ENCODE results near the gene TAS1R2.

TAS1R2 gene

GRCh38 chr1:18819203-18819602, 40.3 kb downstream of the TAS1R2 start:
- DNase-seq, result no peak

GRCh38 chr1:18817795-18818435, 41.5 kb downstream of the TAS1R2 start:
- no peak for DNase-seq

DNA sequence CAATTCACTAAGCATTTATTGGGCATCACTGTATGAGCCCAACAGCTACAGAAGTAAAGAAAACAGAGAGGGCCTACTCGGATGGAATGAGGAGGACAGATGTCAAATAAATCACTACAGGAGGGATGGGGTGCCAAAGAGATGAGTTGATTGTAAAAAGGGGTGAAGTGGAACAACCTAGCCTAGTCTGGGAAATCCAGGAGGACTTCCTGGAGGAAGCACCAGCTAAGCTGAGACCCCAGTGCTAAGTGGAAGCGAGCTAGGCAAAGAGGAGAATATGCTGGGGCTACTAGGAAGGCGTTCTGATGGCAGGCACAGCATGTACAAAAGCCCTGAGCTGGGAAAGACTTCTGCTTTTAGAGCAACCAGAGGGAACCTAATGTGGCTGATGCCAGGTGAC, 42.1 kb downstream of the TAS1R2 start:
- no peak for DNase-seq

- no peak for DNase-seq
Observed at GRCh38 chr1:18816808-18817207, 42.7 kb downstream of the TAS1R2 start.

DNA sequence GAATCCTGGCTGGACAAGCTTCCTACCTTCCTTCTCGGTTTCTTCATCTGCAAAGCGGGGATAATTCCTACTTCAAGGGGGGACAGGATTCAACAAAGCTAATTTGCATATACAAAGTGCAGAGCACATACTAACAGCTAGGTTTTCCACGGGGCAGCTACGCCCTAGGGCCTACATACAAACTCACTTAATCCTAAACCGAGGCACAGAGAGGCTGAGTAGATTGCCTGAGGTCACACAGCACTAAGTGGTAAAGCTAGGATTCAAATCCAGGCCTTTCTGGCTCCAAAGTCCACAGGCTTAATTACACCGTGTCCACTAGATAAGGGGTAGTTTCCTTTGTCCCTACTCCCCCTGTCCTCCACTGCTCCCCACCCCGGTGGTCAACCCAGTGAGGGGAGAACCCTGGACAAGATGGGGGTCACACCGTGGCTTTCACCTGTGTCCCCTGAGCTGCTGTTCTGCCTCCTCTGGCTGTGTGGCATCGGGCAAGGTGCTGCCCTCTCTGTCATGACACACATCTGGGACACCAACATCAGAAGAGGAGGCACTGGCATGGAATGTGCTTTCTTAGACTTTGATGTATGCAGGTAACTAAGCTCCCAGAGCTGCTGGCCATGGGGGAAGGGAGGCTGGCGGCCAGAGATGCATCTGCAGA, 44.5 kb downstream of the TAS1R2 start:
- DNase-seq, result no peak

DNA sequence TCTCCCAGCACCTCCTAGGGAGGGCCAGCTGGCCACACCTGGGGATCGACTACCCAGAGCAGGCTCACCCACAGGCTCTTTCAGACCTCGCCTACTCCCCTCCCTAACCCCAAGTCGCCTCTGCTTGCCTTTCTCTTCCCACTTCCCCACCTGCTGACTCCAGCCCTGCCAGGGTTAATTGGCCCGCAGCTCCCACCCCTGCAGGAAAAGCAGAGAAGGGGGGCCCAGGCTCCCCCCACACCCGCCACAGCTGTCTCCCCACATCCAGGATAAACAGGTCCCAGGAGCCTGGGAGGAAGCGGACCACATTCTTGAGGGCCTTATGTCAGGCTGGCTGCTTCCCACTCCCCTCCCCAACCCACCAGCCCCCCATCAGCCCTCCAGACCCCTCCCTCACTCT, 45.0 kb downstream of the TAS1R2 start:
- DNase-seq, result no peak

- DNase-seq, result no peak
Observed at GRCh38 chr1:18812453-18812939, 47.0 kb downstream of the TAS1R2 start.

- DNase-seq, result no peak
Observed at GRCh38 chr1:18811733-18812452, 47.6 kb downstream of the TAS1R2 start.

GRCh38 chr1:18809953-18810899, 49.2 kb downstream of the TAS1R2 start:
- DNase-seq, result no peak

GRCh38 chr1:18808550-18808949, 50.9 kb downstream of the TAS1R2 start:
- DNase-seq, result no peak

- no peak for DNase-seq
Observed at GRCh38 chr1:18807334-18808063, 52.0 kb downstream of the TAS1R2 start.

DNA sequence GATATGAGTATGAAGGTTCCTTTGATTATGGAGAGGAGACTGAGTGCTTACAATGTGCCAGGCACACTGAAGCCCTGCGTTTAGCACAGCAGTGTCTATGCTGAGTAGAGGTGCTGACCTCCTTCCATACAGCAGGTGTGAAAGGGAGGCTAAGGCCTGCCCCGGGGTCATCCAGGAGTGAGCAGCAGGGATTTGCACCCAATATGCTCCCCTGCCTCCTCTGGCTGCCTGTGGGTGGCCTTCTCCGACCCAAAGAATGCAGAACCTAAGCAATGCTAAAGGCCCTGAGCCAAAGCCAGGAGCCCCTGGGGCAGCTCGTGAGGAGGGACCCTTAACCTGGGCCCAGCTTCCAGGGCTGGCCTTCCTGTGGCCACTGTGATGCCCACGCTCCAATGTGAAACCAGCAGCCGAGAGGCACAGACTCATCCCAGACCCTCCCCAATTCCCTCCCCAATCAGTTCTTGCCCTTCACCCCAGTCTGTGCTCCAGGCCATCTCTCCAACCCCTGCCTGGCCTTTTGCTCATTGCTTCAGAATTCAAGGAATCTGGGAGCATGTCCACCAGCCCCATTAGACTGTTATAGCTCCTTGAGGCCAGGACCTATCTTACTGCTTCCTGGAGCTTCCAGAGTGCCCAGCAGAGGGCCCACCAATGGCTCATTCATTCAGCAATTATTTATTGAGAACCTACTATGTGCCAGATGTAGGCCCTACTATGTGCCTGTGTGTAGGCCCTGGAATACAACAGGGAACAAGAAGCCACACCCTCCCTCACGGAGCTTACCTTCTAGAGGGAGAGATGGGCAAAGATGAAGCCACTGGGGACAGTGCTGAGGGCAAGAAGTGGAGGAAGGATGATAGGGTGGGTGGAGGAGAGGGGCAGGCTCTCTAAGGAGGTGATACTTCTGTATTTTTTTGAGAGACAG, 53.3 kb downstream of the TAS1R2 start:
- DNase-seq, result no peak

GRCh38 chr1:18805150-18805879, 54.1 kb downstream of the TAS1R2 start:
- no peak for DNase-seq

DNA sequence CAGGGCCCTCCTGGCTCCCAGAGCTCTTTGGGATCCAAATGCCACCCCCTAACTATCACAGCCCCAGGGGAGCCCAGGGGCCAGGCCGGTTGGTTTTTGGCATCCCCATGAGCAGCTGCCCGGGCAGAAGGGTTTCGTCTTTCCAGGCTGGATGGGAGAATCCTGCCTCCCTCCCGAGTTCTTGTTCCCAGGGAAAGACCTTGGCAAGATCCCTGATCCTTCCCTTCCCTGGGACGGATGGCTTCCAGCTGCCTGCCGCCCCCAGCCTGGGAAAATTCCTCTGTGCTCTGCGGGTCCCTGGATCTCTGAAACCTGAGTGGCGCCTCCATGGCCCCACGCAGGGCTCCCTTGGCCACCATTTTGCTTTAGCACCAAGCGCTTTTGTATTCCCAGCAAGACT, 55.6 kb downstream of the TAS1R2 start:
- no peak for DNase-seq

DNA sequence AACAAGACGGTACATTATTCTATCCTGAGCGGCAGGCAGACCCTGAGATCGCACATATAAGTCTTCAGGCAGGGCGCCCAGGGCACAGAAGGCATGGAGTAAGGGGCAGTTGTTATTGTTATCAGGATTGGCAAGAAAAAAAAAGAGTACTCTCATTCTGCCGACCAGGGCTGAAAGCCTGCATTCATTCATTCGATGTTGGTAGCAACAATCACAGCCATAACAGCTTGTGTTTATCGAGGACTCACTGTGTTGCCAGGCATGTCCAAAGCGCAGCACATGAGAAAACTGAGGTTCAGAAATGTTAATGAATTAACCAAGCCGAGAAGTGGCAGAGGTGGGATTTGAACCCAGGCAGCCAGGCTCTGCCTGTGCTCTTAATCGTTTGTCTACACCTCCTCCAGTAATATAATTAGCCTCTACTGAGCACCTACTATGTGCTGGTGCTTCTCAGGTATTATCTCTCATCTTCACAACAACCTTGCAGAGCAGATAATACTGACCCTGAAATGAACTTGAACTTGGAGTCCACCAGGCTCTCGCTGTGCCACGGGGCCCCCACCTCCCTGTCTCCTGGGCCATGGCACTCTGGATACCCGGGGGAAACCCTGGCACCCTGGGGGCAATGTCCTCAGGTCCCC, 56.2 kb downstream of the TAS1R2 start:
- DNase-seq, result no peak

- DNase-seq, result no peak
Observed at GRCh38 chr1:18802231-18802630, 57.2 kb downstream of the TAS1R2 start.

DNA sequence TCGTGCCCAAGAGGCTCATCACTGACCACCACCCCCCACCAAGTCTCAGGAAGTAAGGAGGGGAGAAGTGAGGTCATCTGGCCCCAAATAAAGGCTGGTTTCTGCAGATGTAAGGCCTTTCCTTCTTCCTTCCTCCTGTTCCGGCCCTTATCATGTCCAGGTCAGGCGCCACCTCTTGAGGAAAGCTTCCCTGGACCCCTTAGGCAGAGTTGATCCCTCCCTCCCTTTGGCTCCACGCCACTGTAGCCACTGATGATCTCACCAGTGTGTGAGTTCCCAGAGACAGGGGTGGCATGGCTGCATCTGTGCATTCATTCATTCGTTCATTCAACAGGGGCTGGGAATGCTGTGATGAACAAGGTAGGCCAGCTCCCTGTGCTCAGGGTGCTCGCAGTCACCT, 59.2 kb downstream of the TAS1R2 start:
- DNase-seq, result no peak

GRCh38 chr1:18799454-18799853, 60.0 kb downstream of the TAS1R2 start:
- DNase-seq, result no peak

DNA sequence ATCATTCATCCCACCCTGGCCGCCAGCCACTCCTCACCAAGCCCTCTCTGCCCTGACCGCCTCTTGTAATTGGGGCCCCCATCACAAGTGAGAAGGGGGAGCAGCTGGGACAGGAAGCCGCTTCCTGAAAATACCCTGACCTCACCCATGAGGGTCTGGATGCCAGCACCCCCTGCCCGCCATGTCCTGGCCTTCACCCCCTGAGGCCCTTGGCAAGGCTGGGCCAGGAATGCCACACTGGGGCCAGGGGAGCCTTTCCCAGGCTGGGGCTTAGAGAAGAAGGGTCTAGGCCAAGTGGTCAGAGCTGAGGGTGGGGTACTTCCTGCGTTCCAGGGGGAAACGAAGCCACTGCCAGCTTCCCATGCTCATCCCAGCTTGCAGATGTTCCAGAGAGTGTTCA, 60.5 kb downstream of the TAS1R2 start:
- DNase-seq, result no peak

- DNase-seq, result no peak
Observed at GRCh38 chr1:18798533-18798932, 60.9 kb downstream of the TAS1R2 start.

Measured in activated CD4-positive, alpha-beta T cell treated with anti-CD3 and anti-CD28 coated beads, Interleukin-2, amount 50 U/mL, for 48 hours (primary cell).